Measurements from ENCODE around the gene CTNNBL1. TPM values are rescaled to one million over a fixed set of nuclear protein-coding genes. Genes with fewer than 3 reads are reported as not detected.

Gene CTNNBL1
- total and polyA plus RNA-seq, 2 of the 4 experiments (the other 2 are of a cell fraction): 29.9 to 34.1 TPM

DNA sequence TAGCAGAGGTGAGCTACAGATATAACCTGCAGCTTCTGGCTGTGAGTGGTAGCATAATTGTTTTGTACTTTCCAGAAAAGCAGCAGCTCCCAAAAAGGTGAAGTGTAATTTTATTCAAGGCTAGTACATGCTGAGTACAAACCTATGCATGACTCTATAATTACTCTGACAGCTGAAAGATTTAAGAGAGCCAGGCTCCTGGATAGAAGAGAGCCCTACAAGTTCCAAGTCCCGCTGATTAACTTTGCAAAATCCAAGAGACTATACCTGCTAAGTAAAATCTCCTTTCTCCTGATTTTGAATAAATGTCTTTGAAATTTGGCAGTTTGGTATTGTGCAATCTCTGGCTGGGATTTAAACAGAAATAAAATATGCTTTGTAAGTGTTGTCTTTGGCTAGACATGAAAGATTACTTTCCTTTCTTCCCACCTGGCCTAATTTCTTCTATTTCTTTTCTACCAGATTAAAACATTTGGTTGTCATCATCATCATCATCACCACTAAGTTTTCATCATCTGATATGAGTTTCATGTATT lies 79.5 kb downstream of the CTNNBL1 start:
- Histone ChIP-seq H3K4me1 (ENCODE audit: control insufficient read depth, insufficient read depth, low read length) (no peaks in the 10 kb centered on the region), H4K8ac (ENCODE audit: low read depth in 2 of 2, low read length in 2 of 2) (no peak overlapping the region), H3K4ac (ENCODE audit: low read depth, low read length) (no peak overlapping the region), H3K9me3 (ENCODE audit: control insufficient read depth, insufficient read depth, low read length) (no peaks in the 10 kb centered on the region), H3K27ac (ENCODE audit: insufficient read depth, low read length) (no peak overlapping the region), H3K18ac (ENCODE audit: low read depth, low read length) (no peak overlapping the region), H3K36me3 (ENCODE audit: control insufficient read depth, insufficient read depth, low read length) (peaks cover 4% of the 10 kb centered on the region), H3K56ac (ENCODE audit: extremely low read depth, insufficient read depth, low read length) (no peak overlapping the region), H3K9ac (ENCODE audit: low read depth, low read length) (no peak overlapping the region), H3K4me3 (ENCODE audit: insufficient read depth, low read depth, low read length) (no peak overlapping the region), H3K23ac (ENCODE audit: low read depth, low read length) (no peak overlapping the region), H4K20me1 (ENCODE audit: insufficient read depth, low read length) (no peaks in the 10 kb centered on the region), H2BK15ac (ENCODE audit: low read depth, low read length) (no peak overlapping the region), H2AK5ac (ENCODE audit: low read depth, low read length) (no peak overlapping the region), H2BK120ac (ENCODE audit: low read depth, low read length) (no peak overlapping the region), H2BK20ac (ENCODE audit: low read depth, low read length) (no peak overlapping the region), H3K4me2 (ENCODE audit: low read depth, low read length) (no peak overlapping the region), H4K5ac (ENCODE audit: low read depth, low read length) (no peak overlapping the region), H4K91ac (ENCODE audit: insufficient read depth, low read depth, low read length) (no peak overlapping the region), H2AK9ac (replicated peaks; ENCODE audit: low read depth, low read length, poor library complexity) (no peak overlapping the region), H3K27me3 (ENCODE audit: control insufficient read depth, insufficient read depth, low read length) (no peaks in the 10 kb centered on the region), H3K14ac (replicated peaks; ENCODE audit: low read depth, low read length) (no peak overlapping the region), H2BK5ac (ENCODE audit: low read depth, low read length, poor library complexity, severe bottlenecking) (no peak overlapping the region), H2AFZ (replicated peaks; ENCODE audit: low read length, poor library complexity) (no peak overlapping the region), H3K9me1 (ENCODE audit: insufficient read depth, low read length) (no peaks in the 10 kb centered on the region; the same call in 1 of the 2 replicates), H3K79me1 (ENCODE audit: low read depth in 1 of 2, low read length in 2 of 2) (no peaks in the 10 kb centered on the region)
- in situ Hi-C loops (cut with MboI; ENCODE audit: low sequenced_read_pairs): no loop called here
- CTCF ChIA-PET: interaction anchor here (1.0 kb wide), 1 partner anchor 23 kb away, joined by 3 read pairs; no protein-coding TSS in a partner anchor
- intact Hi-C loops (cut with micrococcal nuclease): no loop called here
- DNase-seq (no peak), ATAC-seq (ENCODE audit: low read depth) (no peak)
- BruUV-seq (replicated peaks): no TSS peak
- peak; percentile 89 for TF ChIP-seq CEBPB (IDR thresholded peaks at IDR 0.05; ENCODE audit: low read depth, low read length)
- no peak for TF ChIP-seq MAZ (IDR thresholded peaks at IDR 0.05; ENCODE audit: borderline replicate concordance, low read depth, low read length)
- TF ChIP-seq POLR2A (IDR thresholded peaks at IDR 0.05; ENCODE audit: low read depth, low read length): no peak
- no peak for TF ChIP-seq NFE2L2 (IDR thresholded peaks at IDR 0.05; ENCODE audit: low read depth, low read length)
- TF ChIP-seq, protein P1, sequence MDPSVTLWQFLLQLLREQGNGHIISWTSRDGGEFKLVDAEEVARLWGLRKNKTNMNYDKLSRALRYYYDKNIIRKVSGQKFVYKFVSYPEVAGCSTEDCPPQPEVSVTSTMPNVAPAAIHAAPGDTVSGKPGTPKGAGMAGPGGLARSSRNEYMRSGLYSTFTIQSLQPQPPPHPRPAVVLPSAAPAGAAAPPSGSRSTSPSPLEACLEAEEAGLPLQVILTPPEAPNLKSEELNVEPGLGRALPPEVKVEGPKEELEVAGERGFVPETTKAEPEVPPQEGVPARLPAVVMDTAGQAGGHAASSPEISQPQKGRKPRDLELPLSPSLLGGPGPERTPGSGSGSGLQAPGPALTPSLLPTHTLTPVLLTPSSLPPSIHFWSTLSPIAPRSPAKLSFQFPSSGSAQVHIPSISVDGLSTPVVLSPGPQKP (IDR thresholded peaks at IDR 0.05; ENCODE audit: borderline replicate concordance, low read depth, low read length): no peak
- TF ChIP-seq, protein P2, sequence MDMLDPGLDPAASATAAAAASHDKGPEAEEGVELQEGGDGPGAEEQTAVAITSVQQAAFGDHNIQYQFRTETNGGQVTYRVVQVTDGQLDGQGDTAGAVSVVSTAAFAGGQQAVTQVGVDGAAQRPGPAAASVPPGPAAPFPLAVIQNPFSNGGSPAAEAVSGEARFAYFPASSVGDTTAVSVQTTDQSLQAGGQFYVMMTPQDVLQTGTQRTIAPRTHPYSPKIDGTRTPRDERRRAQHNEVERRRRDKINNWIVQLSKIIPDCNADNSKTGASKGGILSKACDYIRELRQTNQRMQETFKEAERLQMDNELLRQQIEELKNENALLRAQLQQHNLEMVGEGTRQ (IDR thresholded peaks at IDR 0.05; ENCODE audit: low read depth, low read length): no peak
- no peak for TF ChIP-seq BHLHE40 (IDR thresholded peaks at IDR 0.05; ENCODE audit: low read depth, low read length)
- POLR2A ChIA-PET (ENCODE audit: unreplicated experiment): no interaction called here
- dilution Hi-C loops (cut with HindIII; ENCODE audit: low sequenced_read_pairs, unreplicated experiment): no loop called here
- no CpG with 5 or more reads among the region's 1 CpG for WGBS, 2 experiments (ENCODE audit: extremely low coverage in 2 of 2, insufficient read length in 1 of 2)
